Measurements from ENCODE around the gene KCNIP3. TPM values are rescaled to one million over a fixed set of nuclear protein-coding genes. Genes with fewer than 3 reads are reported as not detected.

The KCNIP3 gene
- total and polyA plus RNA-seq, 4 donors, result 0.26 to 1.1 (median 0.62) TPM

DNA sequence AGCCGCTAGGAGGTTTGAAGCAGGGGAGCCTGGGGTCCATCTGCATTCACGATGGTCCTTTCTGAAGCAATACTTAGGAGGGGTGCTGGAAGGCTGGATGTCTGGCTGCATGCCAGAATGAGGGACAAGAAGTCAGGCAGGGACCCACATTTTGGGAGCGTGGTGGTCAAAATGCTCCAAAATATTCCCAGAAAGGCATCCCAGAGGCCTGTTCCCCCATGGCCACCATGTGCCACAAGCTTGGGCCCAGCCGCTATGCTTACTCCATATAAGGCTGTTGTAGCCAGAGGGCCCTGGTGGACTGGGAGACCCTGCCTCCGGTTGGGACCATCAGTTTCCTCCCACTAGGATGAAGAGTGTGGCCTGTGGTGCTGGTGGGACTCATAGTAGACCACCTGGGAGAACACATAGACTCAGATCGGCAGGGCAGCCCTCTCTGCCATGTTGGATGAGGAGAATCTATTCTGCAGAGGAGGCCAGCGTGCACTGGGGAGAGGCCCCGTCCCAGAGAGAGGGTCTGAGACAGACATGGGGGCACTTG lies 26.5 kb upstream of the KCNIP3 start:
- no peaks in the 10 kb centered on the region for H3K27me3 ChIP-seq (ENCODE audit: control insufficient read depth in 4 of 4, insufficient read depth in 4 of 4, low read length in 3 of 4)
- H3K36me3 ChIP-seq (ENCODE audit: control insufficient read depth in 4 of 4, insufficient read depth in 3 of 4, low read depth in 1 of 4, low read length in 3 of 4), result no peaks in the 10 kb centered on the region
- no peak overlapping the region for H3K4me3 ChIP-seq (ENCODE audit: low read depth in 1 of 3, low read length in 3 of 3)
- DNase-seq (ENCODE audit: low spot score), result no peak
- 93% methylated on average over 8 of the region's 8 CpGs for WGBS
- no peaks in the 10 kb centered on the region for H3K9me3 ChIP-seq (ENCODE audit: control insufficient read depth in 4 of 4, low read length in 3 of 4)
- H3K9ac ChIP-seq (ENCODE audit: low read depth in 1 of 2, low read length in 2 of 2), result no peak overlapping the region
- TF ChIP-seq SP1 (IDR thresholded peaks at IDR 0.05), result no peak
- TF ChIP-seq, protein P1, sequence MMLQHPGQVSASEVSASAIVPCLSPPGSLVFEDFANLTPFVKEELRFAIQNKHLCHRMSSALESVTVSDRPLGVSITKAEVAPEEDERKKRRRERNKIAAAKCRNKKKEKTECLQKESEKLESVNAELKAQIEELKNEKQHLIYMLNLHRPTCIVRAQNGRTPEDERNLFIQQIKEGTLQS (IDR thresholded peaks at IDR 0.05), result no peak
- TF ChIP-seq FOXA1 (IDR thresholded peaks at IDR 0.05), result no peak
- TF ChIP-seq JUND (IDR thresholded peaks at IDR 0.05), result no peak
- no peak for TF ChIP-seq MAX (IDR thresholded peaks at IDR 0.05)
- TF ChIP-seq HNF4A (conservative IDR thresholded peaks at IDR 0.05), result no peak
- no peak for TF ChIP-seq TAF1 (conservative IDR thresholded peaks at IDR 0.05)
- no peak for TF ChIP-seq RAD21 (IDR thresholded peaks at IDR 0.05)
- H3K4me1 ChIP-seq (ENCODE audit: control insufficient read depth in 4 of 4, insufficient read depth in 4 of 4, low read length in 3 of 4), result peaks cover 0 to 4% (median 3%) of the 10 kb centered on the region in 4 donors
- H3K27ac ChIP-seq (ENCODE audit: low read depth in 1 of 2, low read length in 2 of 2), result no peak overlapping the region

DNA sequence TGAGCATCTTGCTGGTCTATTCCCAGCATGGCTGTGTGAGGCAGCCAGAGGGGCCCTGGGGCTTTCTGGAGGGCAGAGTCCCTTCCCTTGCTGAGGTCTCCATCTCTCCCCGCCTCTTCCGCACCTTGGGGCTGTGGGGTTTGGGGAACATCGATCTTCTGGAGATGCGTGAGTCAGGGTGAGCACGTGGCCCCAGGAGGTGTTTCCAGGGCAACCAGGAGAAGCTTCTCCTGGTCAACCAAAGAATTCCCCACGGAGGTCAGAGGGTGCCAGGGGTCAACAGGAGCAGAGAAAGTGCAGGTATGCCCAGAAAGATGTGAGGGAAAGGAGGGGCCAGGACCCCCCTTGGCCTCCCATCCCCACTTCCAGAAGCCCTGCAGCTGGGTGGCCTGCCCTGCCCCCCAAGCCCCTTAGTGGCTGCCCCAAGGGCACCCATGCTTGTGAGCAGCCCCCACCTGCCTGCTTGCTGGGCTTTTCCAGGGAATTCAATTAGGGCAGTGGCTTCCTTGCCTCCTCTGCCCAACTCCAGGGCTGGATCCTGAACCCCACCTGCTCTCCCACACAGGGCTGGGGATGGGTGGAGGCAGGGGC lies 25.7 kb upstream of the KCNIP3 start:
- TF ChIP-seq FOXA2 (IDR thresholded peaks at IDR 0.05), result no peak
- no peak for TF ChIP-seq EGR1 (IDR thresholded peaks at IDR 0.05; ENCODE audit: low read depth in 2 of 2)
- TF ChIP-seq CTCF (IDR thresholded peaks at IDR 0.05; ENCODE audit: low read depth, low read length, missing input control), result no peak
- TF ChIP-seq, protein P1 (IDR thresholded peaks at IDR 0.05), result no peak
- TF ChIP-seq RAD21 (IDR thresholded peaks at IDR 0.05), result no peak
- TF ChIP-seq YY1 (IDR thresholded peaks at IDR 0.05), result no peak
- TF ChIP-seq ZBTB33 (IDR thresholded peaks at IDR 0.05), result no peak
- TF ChIP-seq GABPA (IDR thresholded peaks at IDR 0.05 in 1 of 2, conservative IDR thresholded peaks at IDR 0.05 in 1 of 2), result no peak
- TF ChIP-seq SP1 (IDR thresholded peaks at IDR 0.05), result no peak
- TF ChIP-seq HNF4A (conservative IDR thresholded peaks at IDR 0.05), result no peak
- TF ChIP-seq MAX (IDR thresholded peaks at IDR 0.05), result no peak
- TF ChIP-seq NR2F2 (IDR thresholded peaks at IDR 0.05), result no peak
- TF ChIP-seq RXRA (IDR thresholded peaks at IDR 0.05), result no peak
- TF ChIP-seq FOXA1 (IDR thresholded peaks at IDR 0.05), result no peak
- no peak for TF ChIP-seq REST (IDR thresholded peaks at IDR 0.05)
- TF ChIP-seq JUND (IDR thresholded peaks at IDR 0.05), result no peak
- TF ChIP-seq HNF4G (IDR thresholded peaks at IDR 0.05), result no peak
- TF ChIP-seq TAF1 (conservative IDR thresholded peaks at IDR 0.05), result no peak
- H3K27me3 ChIP-seq (ENCODE audit: control insufficient read depth in 4 of 4, insufficient read depth in 4 of 4, low read length in 3 of 4), result no peaks in the 10 kb centered on the region
- H3K4me1 ChIP-seq (ENCODE audit: control insufficient read depth in 4 of 4, insufficient read depth in 4 of 4, low read length in 3 of 4), result peaks cover 0 to 4% (median 3%) of the 10 kb centered on the region in 4 donors
- no peak for DNase-seq (ENCODE audit: low spot score)
- no peak overlapping the region for H3K27ac ChIP-seq (ENCODE audit: low read depth in 1 of 2, low read length in 2 of 2)
- H3K9me3 ChIP-seq (ENCODE audit: control insufficient read depth in 4 of 4, low read length in 3 of 4), result no peaks in the 10 kb centered on the region
- WGBS, result 77% methylated on average over 6 of the region's 6 CpGs
- H3K4me3 ChIP-seq (ENCODE audit: low read depth in 1 of 3, low read length in 3 of 3), result no peak overlapping the region
- no peak overlapping the region for H3K9ac ChIP-seq (ENCODE audit: low read depth in 1 of 2, low read length in 2 of 2)
- H3K36me3 ChIP-seq (ENCODE audit: control insufficient read depth in 4 of 4, insufficient read depth in 3 of 4, low read depth in 1 of 4, low read length in 3 of 4), result no peaks in the 10 kb centered on the region

Measured in liver (tissue), 9 donors.